DMS 273 treated with DMSO at 0.1 percent for 48 hours (cell line): ENCODE measurements around the gene SIVA1.
A peak's percentile ranks its signal among the peaks of the same experiment; 100 is the strongest.

Experiments
- DNase-seq: peaks from one replicate; lab custom pipeline; 2025; lab: John Stamatoyannopoulos, UW

Gene SIVA1

DNA sequence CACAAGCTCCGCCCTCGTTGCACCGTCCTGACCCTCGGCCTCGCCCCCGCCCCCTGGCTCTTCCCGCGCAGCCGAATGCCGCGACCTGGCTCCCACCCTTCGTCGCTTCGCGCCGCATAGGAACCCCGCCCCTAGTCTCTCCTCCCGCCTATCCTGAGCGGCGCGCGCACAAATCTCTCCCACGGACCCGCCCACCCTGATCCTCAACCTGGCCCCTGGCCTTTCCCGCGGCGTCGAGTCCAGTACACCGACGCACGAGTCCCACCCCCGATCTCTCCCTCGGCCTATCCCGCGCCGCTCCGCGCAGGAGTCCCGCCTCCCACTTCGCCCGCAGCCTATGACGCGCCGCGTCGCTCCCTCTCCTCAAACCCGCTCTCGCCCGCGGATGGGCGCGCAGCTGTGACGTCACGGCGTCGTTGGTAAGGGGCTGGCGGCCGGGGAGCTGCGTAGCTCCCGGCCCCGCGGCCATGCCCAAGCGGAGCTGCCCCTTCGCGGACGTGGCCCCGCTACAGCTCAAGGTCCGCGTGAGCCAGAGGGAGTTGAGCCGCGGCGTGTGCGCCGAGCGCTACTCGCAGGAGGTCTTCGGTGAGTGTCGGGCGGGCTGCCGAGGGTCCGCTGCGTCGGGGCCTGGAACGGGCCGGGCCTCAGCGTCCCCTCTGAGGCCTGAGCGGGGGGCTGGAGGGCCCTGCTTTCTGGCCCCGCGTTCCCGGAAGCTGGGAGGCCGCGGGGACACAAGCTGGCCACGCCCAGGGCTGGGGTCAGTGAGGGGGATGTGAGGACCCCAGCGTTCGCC, at the start of gene SIVA1:
SIVA1 (plus strand) TSS at position 413 of the 793 bp plus-strand sequence; CDS start at position 468, 55 bp downstream.
- peak; percentile 99 for DNase-seq

DNA sequence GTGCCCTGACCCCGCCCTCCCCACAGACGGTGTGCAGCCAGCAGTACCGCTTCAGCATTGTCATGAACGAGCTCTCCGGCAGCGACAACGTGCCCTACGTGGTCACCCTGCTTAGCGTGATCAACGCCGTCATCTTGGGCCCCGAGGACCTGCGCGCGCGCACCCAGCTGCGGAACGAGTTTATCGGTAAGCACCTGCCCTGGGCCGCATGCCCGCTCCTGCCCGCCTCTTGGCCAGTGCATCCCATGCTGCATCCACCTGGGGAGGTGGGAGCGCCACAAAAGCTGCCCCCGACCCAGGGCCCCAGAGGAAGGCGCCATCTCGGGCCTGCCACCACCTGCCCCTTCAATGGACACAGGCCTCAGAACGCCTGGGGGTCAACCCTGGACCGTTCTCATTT, 49.7 kb upstream of the SIVA1 start:
- no peak for DNase-seq

GRCh38 chr14:104704252-104704651, 48.7 kb upstream of the SIVA1 start:
- DNase-seq = no peak

DNA sequence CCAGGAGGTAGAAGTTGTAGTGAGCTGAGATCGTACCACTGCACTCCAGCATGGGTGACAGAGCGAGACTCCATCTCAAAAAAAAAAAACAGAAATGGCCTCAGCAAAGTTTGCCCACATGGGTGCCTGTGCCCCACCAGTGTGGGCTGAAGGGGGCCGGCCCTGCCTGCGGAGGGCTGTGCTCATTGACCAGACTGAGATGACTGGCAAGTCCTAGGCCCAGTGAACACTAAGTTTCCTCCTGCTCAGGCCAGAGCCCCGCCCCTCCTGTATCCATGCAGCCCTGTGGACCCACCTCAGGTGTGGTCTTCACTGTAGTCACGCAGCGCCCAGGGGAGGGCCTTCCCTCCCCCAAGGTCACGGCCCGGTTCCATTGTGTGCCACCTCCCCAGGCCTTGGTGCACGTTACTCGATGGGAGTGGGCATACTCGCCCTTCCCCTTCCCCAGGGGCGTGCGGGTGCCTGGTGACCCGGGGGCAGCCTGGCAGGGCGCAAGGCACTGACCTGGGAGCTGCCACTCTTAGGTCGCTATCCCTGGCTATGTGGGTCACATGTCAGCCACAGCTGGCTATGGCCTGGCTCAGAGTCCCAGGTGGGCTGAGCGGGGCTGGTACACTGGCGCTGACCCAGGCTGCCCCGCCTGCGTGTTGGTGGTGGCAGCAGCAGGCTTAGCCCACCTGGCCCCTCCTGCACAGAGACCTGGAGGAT, 47.5 kb upstream of the SIVA1 start:
- no peak for DNase-seq

- peak; percentile 21 for DNase-seq
These were observed 46.0 kb upstream of the SIVA1 start for GRCh38 chr14:104706733-104707607.

DNA sequence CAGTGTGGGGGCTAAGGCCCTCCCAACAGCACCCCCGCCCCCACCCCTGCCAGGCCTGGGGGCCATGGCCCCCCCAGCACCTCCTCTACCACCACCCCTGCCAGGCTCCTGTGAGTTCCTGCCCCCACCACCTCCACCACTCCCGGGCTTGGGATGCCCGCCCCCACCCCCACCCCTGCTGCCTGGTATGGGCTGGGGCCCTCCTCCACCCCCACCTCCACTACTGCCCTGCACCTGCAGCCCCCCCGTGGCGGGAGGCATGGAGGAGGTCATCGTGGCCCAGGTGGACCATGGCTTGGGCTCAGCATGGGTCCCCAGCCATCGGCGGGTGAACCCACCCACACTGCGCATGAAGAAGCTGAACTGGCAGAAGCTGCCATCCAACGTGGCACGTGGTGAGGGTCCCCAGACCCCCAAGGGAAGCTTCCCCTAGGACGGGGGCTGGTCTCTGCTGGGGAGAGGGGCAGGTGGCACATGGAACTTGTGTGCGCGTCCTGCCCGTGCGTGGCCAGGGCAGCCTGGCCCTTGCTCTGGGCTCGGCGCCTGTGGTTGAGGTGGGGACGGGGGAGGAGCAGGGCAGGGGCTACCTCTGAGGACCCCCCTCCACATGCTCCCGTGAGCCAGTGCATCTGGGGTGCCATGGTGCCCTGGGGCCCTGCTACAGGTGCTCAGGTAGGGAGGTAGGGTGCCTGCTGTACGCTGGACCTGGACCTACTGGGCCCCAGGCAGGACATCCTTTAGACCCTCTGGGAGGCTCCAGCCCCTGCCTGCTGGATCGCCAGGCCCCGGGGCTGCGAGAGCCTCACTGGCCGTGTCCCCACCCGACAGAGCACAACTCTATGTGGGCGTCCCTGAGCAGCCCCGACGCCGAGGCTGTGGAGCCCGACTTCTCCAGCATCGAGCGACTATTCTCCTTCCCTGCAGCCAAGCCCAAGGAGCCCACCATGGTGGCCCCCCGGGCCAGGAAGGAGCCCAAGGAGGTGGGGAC, 45.0 kb upstream of the SIVA1 start:
- no peak for DNase-seq

- peak; percentile 25 for DNase-seq
These were observed 44.2 kb upstream of the SIVA1 start for GRCh38 chr14:104708606-104709268.

DNA sequence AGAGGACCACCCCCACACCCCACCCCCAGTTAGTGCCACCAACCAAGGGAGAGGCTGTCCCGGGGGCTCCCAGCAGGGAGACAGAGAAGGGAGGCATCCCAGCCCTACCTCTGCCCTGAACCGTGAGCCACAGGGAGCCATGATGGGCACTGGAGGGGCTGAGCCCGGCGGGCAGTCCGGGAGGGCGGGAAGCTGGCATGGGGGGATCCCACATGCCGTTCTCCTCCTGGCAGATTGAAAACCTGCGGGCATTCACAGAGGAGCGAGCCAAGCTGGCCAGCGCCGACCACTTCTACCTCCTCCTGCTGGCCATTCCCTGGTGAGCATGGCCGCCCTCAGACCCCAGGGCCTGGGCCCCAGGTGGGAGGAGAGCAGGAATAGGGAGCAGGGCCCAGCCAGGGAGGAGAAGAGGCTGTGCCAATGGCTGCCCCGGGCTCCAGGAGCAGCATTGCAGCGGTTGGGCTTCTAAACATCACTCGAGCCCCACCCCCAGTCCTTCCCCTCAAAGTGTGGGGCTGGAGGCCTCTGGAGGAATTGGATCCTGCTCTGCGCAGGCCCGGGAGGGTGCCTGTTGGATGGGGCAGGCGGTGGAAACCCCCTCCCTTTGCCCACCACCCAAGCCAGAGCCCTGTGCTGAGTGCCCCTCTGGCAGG, 43.4 kb upstream of the SIVA1 start:
- no peak for DNase-seq

DNA sequence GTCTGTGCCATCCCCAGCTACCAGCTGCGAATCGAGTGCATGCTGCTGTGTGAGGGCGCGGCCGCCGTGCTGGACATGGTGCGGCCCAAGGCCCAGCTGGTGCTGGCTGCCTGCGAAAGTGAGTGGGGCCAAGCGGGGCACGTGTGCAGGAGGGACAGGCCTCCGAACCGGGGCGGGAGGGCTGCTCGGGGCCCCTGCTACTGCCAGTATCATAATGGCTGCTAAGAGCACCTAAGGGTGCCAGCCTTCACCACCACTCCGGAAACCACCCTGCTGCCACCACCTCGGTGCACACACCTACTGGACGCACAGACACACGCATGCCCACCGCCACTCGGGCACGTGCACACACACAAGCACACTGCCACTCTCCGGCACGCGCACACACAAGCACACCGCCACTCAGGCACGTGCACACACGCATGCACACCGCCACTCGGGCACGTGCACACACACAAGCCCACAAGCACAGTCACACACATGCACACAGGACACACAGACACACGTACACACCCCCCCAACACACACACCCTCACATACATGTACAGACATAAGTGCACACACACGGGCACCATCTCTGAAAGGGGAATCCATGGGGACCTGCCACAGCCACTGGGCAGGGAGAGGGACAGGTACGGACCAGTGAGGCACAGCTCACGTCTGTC, 42.7 kb upstream of the SIVA1 start:
- no peak for DNase-seq

GRCh38 chr14:104712881-104713734, 39.8 kb upstream of the SIVA1 start:
- no peak for DNase-seq

- DNase-seq = no peak
These were observed 38.9 kb upstream of the SIVA1 start for GRCh38 chr14:104714066-104714465.

DNA sequence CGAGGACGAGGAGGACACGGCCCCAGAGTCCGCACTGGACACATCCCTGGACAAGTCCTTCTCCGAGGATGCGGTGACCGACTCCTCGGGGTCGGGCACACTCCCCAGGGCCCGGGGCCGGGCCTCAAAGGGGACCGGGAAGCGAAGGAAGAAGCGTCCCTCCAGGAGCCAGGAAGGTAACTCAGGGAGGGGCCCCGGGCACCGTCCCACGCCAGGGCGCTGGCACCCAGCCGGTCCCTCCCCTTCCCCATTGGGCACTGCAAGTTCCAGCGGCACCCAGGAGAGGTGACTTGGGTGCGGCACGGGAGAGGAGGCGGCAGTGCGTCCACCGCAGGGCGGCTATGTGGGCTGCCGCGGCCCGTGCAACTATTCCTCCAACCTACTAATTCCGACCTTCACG, 38.3 kb upstream of the SIVA1 start:
- DNase-seq = no peak

DNA sequence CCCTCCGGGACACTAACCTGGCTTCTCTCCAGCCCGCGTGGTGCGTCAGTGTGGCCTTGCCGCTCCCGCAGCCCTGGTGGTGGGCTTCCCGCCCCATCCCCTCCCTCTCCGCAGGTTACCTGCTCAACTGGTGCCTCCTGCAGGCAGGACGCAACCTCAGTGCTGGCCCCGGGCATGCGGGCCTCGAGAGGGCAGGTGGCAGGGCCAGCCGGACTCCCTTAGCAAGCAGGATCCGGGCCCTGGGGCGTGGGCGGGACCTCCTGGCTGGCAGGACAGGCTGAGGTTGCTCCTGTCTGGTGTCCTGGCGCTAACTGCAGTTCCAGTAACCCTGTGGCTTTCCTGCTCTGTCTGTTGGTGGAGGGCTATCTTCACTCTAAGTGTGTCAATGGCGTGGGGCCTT, 37.5 kb upstream of the SIVA1 start:
- no peak for DNase-seq

DNA sequence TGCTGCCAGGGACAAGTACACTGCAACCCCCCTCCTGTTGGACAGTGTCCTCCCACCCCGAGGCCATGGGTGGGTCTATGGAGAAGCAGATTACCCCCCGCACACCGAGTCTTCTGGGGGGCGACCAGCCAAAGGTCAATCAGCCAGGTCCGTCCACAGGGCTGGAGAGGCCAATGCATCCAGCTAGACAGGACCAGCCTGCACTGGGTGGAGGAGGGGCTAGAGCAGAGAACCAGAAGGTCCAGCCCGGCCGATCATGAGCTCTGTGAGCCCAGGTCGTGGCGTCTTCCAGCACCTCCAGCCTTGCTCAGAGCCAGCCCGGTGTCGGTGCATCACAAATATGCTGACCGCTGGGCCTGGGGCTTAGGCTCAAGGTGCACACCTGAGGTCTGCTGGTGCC, 37.1 kb upstream of the SIVA1 start:
- DNase-seq = no peak

DNA sequence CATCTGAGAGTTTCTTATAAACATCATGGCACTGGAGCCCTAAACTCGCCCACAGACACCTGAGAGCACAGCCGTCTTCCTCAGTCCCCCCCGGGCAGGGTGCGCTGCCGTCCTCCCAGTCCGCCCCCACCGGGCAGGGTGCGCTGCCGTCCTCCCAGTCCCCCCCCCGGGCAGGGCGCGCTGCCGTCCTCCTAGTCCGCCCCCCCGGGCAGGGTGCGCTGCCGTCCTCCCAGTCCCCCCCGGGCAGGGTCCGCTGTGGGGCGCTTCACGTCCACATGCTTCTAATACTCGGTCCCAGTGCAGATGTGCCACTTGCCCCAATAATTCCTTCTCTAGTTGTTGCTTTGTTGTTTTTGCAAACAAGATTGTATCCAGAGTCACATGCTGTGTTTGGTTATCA, 35.8 kb upstream of the SIVA1 start:
- DNase-seq = no peak

- DNase-seq = no peak
These were observed 35.3 kb upstream of the SIVA1 start for GRCh38 chr14:104717646-104718045.

DNA sequence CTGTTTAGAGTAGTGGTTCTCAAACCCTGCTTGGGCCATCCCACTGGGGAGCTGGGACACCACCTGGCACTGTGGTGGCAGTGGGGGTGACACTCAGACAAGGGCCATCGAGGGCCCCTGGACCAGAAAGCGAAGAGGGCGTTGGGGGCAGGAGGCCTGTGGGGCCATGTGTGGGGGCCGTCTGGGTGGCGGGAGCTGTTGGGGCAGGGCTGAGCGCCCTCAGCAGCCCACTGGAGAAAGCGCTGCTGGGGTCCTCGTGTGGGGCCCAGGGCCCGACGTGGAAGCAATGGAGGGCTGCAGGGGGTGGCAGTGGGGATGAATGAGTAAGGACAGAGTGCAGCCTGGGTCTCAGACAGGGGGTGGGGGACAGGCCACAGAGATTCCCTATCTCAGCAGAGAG, 34.8 kb upstream of the SIVA1 start:
- DNase-seq = no peak

DNA sequence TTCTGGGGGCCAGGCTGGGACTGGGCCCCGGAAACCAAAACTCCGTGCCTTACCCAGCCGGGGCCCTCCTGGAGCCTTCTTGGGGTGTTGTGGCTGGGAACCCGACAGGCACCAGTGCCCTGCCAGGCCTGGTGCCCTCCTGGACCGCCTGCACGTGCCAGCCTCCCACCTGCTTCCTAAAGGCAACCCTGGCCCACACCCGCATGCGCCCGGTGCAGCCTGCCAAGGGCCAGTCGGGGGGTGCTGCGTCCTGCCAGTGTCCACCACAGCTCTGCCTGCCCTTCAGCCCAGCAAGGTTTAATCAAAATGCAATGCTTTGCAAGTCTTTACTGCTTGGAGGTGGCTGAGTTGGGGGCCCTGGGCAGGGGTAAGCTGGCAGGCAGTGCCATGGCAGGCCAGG, 34.1 kb upstream of the SIVA1 start:
- no peak for DNase-seq

- DNase-seq = no peak
These were observed 33.6 kb upstream of the SIVA1 start for GRCh38 chr14:104719343-104719742.
